Measurements from ENCODE around the gene S100G.
"Not testable (repeated sequence)": the region's sequence is repeated elsewhere in the genome, so short reads cannot be mapped to it uniquely, and the experiment has no call there.

The S100G gene

GRCh38 chrX:16649858-16650257 lies at the start of gene S100G:
S100G (plus strand) TSS chrX:16650158; CDS start chrX:16651007, 849 bp downstream.
- no peak for DNase-seq

GRCh38 chrX:16601885-16602284 lies 48.1 kb upstream of the S100G start:
- no peak for DNase-seq

- DNase-seq, result not testable (repeated sequence)
These were observed 46.7 kb upstream of the S100G start for GRCh38 chrX:16603235-16603634.

- no peak for DNase-seq
These were observed 46.1 kb upstream of the S100G start for GRCh38 chrX:16603822-16604221.

GRCh38 chrX:16604337-16604736 lies 45.6 kb upstream of the S100G start:
- DNase-seq, result no peak

GRCh38 chrX:16606142-16606720 lies 43.7 kb upstream of the S100G start:
- DNase-seq, result no peak

GRCh38 chrX:16610121-16610621 lies 39.8 kb upstream of the S100G start:
- DNase-seq, result no peak

GRCh38 chrX:16610654-16611053 lies 39.3 kb upstream of the S100G start:
- DNase-seq, result not testable (repeated sequence)

GRCh38 chrX:16612257-16612897 lies 37.6 kb upstream of the S100G start:
- DNase-seq, result no peak

GRCh38 chrX:16617382-16617781 lies 32.6 kb upstream of the S100G start:
- DNase-seq, result no peak

- DNase-seq, result no peak
These were observed 31.5 kb upstream of the S100G start for GRCh38 chrX:16618422-16618821.

- DNase-seq, result no peak
These were observed 30.9 kb upstream of the S100G start for GRCh38 chrX:16619024-16619423.

- not testable (repeated sequence) for DNase-seq
These were observed 21.4 kb upstream of the S100G start for GRCh38 chrX:16628511-16628910.

GRCh38 chrX:16628946-16629595 lies 20.9 kb upstream of the S100G start:
- no peak for DNase-seq

GRCh38 chrX:16629909-16630308 lies 20.0 kb upstream of the S100G start:
- no peak for DNase-seq

GRCh38 chrX:16633754-16634153 lies 16.2 kb upstream of the S100G start:
- DNase-seq, result no peak

GRCh38 chrX:16635040-16635439 lies 14.9 kb upstream of the S100G start:
- DNase-seq, result no peak

- no peak for DNase-seq
These were observed 14.4 kb upstream of the S100G start for GRCh38 chrX:16635596-16635995.

GRCh38 chrX:16638533-16638932 lies 11.4 kb upstream of the S100G start:
- no peak for DNase-seq

GRCh38 chrX:16639966-16640365 lies 10.0 kb upstream of the S100G start:
- DNase-seq, result no peak

- no peak for DNase-seq
These were observed 9.1 kb upstream of the S100G start for GRCh38 chrX:16640823-16641222.

GRCh38 chrX:16643176-16643575 lies 6.8 kb upstream of the S100G start:
- DNase-seq, result no peak

- DNase-seq, result no peak
These were observed 3.4 kb upstream of the S100G start for GRCh38 chrX:16646366-16647138.

All from SW 1271 (cell line).